Measurements from ENCODE around the gene IFNG-AS1.

The IFNG-AS1 gene

DNA sequence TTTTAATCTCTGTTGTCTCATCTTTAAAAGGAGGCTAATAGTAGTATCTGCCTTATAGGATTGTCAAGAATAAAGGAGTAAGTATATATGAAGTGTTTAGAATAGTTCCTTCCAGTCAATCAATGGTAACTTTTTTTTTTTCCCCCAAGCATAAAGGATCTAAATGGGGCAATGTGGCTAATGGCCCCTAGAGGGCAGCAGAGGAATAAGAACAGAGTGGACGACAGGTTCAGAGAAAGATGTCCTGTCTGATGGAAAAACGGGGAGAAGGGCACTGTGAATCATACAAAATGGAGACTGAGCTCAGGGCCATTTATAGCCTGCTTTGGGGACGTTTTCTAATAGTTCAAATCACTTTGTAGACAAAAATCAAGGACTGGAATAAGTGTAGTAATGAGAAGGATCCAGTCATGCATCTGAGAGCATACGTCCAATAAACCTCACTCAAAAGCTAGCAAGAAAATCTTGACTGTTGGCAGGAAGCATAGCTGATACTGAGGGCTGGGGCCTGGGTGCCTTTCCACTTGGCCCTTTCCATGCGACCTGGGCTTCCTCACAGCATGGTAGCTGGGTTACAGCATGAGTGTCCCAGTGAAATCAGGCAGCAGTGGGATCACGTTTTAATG is 51.3 kb downstream of the IFNG-AS1 start:
- peak; percentile 69 for DNase-seq

DNA sequence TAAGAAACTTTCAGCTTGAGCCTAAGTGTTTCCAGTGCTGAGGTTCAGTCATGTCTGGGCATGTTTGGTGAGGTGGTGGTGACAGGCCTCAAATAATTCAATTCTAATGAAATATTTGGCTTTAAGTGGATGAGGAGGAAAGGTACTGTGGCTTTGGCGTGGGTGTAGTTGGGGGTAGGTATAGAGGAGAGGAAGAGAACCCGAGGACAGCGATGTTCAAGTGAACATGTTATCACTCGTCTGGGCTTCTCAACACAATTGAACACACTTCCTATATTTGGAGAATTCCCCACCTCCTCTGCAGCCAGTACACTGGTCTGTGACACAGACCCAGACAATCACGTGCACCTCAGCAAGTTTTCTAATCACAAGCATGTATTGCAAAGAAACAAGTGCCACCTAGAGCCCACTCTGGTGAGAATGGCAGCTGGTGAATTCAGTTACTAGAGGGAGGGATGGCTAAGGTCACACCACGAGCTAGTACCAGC is 53.0 kb downstream of the IFNG-AS1 start:
- DNase-seq, result no peak

DNA sequence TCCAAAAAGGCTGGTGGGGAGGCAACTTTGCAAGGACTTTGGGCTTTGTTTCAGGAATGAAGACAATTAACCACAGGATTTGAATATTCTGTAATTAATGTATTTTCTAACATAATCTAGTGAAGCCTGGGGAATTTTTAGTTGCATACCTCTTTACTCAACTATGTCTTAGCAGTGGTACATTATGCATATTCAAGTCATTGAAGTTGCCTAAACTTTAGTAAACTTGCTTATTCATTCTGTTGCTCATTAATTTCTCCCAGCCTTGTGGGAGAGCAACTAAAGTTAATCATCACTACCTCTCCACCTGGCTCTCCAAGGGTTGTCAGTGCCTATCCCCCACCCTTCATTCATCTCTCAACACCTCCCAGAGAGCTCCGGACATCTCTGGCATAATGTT is 54.2 kb downstream of the IFNG-AS1 start:
- DNase-seq, result no peak

DNA sequence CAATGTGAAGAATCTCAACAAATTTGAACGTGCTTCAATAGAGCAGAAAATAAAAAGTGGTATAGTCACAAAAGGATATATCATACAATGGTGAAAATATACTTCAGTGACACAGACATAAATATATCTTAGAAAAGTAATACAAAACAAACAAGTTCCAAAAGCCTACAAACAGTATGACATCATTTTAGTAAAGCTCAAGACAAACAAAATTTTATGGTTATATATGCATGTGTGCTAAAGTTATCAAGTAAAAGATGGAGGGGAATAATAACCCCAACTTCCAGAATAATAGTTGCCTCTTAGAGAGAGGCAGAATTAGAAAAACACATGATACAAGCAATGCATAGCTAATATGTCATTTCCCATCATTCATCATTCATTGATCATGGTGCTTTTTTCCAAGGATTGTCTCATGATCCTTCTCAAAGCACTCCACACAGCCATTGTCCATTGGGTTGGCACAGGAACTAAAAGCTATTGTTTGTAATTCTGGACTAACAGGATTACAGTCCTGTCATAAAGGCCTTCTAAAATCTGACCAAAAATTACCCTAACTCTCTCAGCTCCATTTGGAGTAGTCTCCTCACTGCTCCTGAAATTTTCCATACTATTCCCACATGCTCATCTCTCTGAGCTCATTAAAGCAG is 59.5 kb downstream of the IFNG-AS1 start:
- no peak for DNase-seq

DNA sequence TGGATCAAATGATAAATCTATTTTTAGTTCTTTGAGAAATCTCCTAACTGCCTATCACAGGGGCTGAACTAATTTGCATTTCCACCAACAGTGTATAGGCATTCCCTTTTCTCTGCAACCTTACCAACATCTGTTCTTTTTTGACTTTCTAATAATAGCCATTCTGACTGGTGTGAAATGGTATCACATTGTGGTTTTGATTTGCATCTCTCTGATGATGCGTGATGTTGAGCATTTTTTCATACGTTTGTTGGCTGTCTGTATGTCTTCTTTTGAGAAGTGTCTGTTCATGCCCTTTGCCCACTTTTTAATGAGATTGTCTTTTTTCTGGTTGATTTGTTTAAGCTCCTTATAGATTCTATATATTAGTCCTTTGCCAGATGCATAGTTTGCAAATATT is 67.1 kb downstream of the IFNG-AS1 start:
- no peak for DNase-seq

DNA sequence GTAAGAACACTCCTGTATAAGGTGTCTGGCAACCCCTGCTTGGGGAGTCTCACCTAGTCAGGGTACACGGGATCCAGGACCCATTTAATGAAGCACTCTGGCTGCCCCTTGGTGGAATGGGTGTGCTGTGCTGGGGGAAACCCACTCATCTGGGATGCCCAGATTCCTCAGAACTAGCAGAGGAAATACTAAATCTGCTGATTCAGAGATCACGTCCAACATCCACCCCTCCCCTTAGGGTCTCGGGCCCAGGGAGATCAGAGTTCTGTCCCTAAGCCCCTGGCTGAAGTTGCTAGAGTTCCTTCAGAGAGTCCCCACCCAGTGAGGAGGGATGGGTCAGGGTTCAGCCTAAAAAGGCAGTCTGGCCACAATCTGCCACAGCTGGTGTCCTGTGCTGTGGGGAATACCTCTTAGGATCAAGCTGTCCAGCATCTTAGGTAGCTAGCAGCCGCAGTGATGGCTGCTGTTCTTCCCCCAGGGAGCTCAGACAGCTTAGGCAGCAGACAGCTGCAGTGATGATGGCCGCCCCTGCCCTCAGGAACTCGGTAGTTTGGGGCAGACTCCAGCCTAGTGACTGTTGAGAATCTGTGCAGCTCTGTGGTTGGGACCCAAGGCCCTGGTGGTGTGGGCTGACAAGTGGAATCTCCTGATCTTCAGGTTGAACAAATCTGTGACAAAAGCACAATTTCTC is 74.8 kb downstream of the IFNG-AS1 start:
- DNase-seq, result no peak

DNA sequence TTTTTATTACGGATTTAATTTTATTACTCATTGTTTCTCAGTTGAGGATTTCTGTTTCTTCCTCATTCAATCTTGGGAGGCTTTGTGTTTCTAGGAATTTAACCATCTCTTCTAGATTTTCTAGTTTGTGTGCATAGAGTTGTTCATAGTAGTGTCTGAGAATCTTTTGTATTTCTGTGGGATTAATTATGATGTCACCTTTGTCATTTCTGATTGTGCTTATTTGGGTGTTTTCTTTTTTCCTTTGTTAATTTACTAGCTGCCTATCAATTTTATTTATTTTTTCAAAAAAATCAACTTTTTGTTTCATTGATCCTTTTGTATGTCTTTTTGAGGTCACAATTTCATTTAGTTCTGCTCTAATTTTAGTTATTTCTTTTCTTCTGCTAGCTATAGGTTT is 75.9 kb downstream of the IFNG-AS1 start:
- no peak for DNase-seq

DNA sequence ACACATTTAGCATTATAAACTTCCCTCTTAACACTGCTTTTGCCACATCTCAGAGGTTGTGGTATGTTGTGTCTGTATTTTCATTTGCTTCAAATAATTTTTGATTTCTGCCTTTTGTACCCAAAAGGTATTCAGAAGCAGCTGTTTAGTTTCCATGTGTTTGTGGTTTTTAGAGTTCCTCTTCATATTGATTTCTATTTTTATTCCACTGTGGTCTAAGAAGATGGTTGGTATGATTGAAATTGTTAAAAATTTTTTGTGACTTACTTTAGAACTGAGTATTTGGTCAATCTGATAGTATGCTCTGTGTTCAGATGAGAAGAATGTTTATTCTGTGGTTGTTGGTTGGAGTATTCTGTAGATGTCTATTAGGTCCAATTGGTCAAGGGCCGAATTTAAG is 76.4 kb downstream of the IFNG-AS1 start:
- no peak for DNase-seq

DNA sequence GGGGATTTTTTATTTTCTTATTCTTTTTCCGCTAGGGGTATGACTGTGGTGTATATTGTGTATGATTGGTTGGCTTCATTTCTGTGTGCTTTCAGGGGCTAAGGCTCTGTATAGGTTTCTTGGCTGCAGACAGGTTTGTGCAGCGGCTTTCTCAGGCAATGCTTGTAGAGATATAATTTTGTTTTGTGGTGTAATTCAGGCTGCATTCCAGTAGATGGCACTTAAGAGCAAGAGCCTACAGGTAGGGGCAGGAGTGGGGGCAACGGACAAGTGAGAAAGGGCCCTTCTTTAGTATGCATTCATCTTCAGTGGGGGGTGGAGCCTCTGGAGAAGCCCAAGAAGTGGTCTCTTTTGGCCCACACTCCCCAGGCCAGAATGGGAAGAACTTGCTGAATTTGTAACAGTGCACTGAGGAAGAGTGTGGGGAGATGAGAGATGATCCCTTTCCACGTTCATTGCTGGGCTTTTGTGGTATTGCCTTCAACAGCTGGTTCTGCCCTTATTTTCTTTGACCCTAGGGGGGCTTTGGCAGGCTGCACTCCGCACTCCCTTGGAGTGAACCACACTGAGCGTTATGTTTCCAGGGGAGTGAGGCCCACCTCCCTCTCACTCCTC is 78.6 kb downstream of the IFNG-AS1 start:
- DNase-seq, result no peak

DNA sequence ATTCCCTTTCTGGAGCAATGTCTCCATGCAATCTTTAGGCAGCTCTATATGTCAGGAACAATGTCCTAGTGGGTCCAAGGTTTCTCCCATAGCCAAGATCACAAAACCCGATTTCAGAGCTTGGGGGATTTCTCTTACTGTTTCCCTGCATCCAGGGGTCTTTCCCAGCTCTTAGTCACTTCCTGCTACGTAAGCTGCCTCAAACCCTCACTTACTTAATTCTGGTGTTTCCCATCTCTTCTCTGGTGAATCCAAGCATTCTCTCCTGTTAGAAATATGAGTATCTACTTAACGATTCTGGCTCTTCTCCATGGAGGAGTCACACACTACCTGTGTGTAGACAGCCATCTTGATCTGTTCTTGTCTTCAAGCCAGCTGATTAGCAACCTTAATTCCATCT is 80.0 kb downstream of the IFNG-AS1 start:
- no peak for DNase-seq
